Measurements from ENCODE around the gene AGXT2.

Gene AGXT2

GRCh38 chr5:34968258-34968657 is 79.5 kb downstream of the AGXT2 start:
- DNase-seq (ENCODE audit: low read depth in 2 of 2): no peak

- DNase-seq (ENCODE audit: low read depth in 2 of 2): no peak
Observed at GRCh38 chr5:34967540-34967939, 80.2 kb downstream of the AGXT2 start.

GRCh38 chr5:34959323-34959722 is 88.4 kb downstream of the AGXT2 start:
- no peak for DNase-seq (ENCODE audit: low read depth in 2 of 2)

- DNase-seq (ENCODE audit: low read depth in 2 of 2): no peak
Observed at GRCh38 chr5:34957857-34958690, 89.7 kb downstream of the AGXT2 start.

GRCh38 chr5:34957321-34957720 is 90.4 kb downstream of the AGXT2 start:
- no peak for DNase-seq (ENCODE audit: low read depth in 2 of 2)
